K562 (cell line): ENCODE results near the gene IFI30. TPM values are rescaled to one million over a fixed set of nuclear protein-coding genes. Genes with fewer than 3 reads are reported as not detected.

Source experiments
- ATF3 ChIP-seq, 2 experiments: fragments of 450-650 bp in 1 of 2; sonication (generic) in 1 of 2; formaldehyde crosslinking in 1 of 2; IDR thresholded peaks in 1 of 2; conservative IDR thresholded peaks in 1 of 2; 2 replicates each; pipeline versions ENCODE4 v1.6.1 to v1.8.1; 2016 to 2023; ENCODE audit warnings: mild to moderate bottlenecking in 2 of 2, moderate library complexity in 2 of 2, inconsistent platforms in 1 of 2, missing genetic modification reagents in 1 of 2
- BRD4 ChIP-seq: fragments of 200-600 bp; sonication (generic); IDR thresholded peaks from 2 replicates; pipeline ENCODE4 v1.6.1; 2017; ENCODE audit warnings: inconsistent platforms
- CEBPG ChIP-seq, 3 experiments: fragments of 200-800 bp in 1 of 3; sonication (Bioruptor generic) in 1 of 3; sonication (generic) in 1 of 3; formaldehyde crosslinking in 1 of 3; IDR thresholded peaks in 2 of 3; conservative IDR thresholded peaks in 1 of 3; 2 replicates each; pipeline versions ENCODE4 v1.6.1 to v1.8.0; 2016 to 2022; ENCODE audit warnings: missing compliant biosample characterization in 2 of 3, missing genetic modification characterization in 2 of 3, mild to moderate bottlenecking in 1 of 3, missing genetic modification reagents in 1 of 3
- CSDE1 ChIP-seq, 2 experiments: fragments of 450-650 bp; IDR thresholded peaks; 2 replicates each; pipeline ENCODE4 v1.6.1; 2016; ENCODE audit warnings: mild to moderate bottlenecking in 1 of 2
- EP300 ChIP-seq: IDR thresholded peaks from 2 replicates; pipeline ENCODE4 v1.6.1; 2012; ENCODE audit warnings: low read length, improper control_type of control experiment
- ERF ChIP-seq: fragments of 450-650 bp; formaldehyde crosslinking; IDR thresholded peaks from 2 replicates; pipeline ENCODE4 v1.4.0; 2020; ENCODE audit warnings: mild to moderate bottlenecking, mixed read lengths
- HMG20B ChIP-seq: fragments of 250-450 bp; sonication (Bioruptor Pico); IDR thresholded peaks from 2 replicates; pipeline ENCODE4 v1.5.0; 2021; ENCODE audit warnings: mild to moderate bottlenecking
- HMGXB4 ChIP-seq: sonication (generic); formaldehyde crosslinking; IDR thresholded peaks from 2 replicates; pipeline ENCODE4 v1.8.1; 2023; ENCODE audit warnings: mild to moderate bottlenecking, missing genetic modification reagents
- HOMEZ ChIP-seq: fragments of 250-450 bp; sonication (Bioruptor Pico); IDR thresholded peaks from 2 replicates; pipeline ENCODE4 v1.4.0; 2020; ENCODE audit warnings: mild to moderate bottlenecking, moderate library complexity
- MAX ChIP-seq: sonication (generic); formaldehyde crosslinking; IDR thresholded peaks from 2 replicates; pipeline ENCODE4 v1.9.0; 2022; ENCODE audit warnings: mild to moderate bottlenecking, missing genetic modification reagents
- MTA1 ChIP-seq: fragments of 450-650 bp; IDR thresholded peaks from 2 replicates; pipeline ENCODE4 v1.6.1; 2017; ENCODE audit warnings: borderline replicate concordance
- NFRKB ChIP-seq: fragments of 450-650 bp; IDR thresholded peaks from 2 replicates; pipeline ENCODE4 v1.6.1; 2016; ENCODE audit warnings: low read depth
- RAD51 ChIP-seq: fragments of 450-650 bp; IDR thresholded peaks from 2 replicates; pipeline ENCODE4 v1.7.1; 2016; ENCODE audit warnings: low read depth, mild to moderate bottlenecking, borderline replicate concordance
- RFX5 ChIP-seq: IDR thresholded peaks from 2 replicates; pipeline ENCODE4 v1.6.1; 2011; ENCODE audit warnings: low read depth, mild to moderate bottlenecking, improper control_type of control experiment, low read length
- SAP30 ChIP-seq: fragments of 200-600 bp; sonication (generic); IDR thresholded peaks from 2 replicates; pipeline ENCODE4 v1.6.1; 2012; ENCODE audit warnings: borderline replicate concordance, low read depth, mild to moderate bottlenecking, moderate library complexity, low read length, control low read depth, inconsistent platforms; ENCODE audit not compliant: insufficient read depth, poor library complexity, severe bottlenecking
- USF1 ChIP-seq: sonication (generic); formaldehyde crosslinking; IDR thresholded peaks from 2 replicates; pipeline ENCODE4 v1.9.0; 2022; ENCODE audit warnings: mild to moderate bottlenecking, missing genetic modification reagents
- ZBTB43 ChIP-seq: sonication (generic); formaldehyde crosslinking; IDR thresholded peaks from 2 replicates; pipeline ENCODE4 v1.8.0; 2023; ENCODE audit warnings: mild to moderate bottlenecking, missing genetic modification reagents
- ZNF695 ChIP-seq: fragments of 450-650 bp; formaldehyde crosslinking; IDR thresholded peaks from 2 replicates; pipeline ENCODE4 v1.4.0; 2020; ENCODE audit warnings: mild to moderate bottlenecking, moderate library complexity
- polyA plus RNA-seq, 8 experiments: library from polyadenylated mRNA; depleted of rRNA in 4 of 8; stranded (reverse) in 5 of 8; unstranded in 3 of 8; fragments of >200 nt; fragmentation: Nextera tagmentation in 2 of 8; fragmentation: Illumina TruSeq in 1 of 8; extraction: Ambion mirVana in 2 of 8; extraction: Trizol in 1 of 8; gene quantifications; 2 replicates each; pipeline versions ENCODE4 v1.2.1 to v1.2.3, GENCODE V29; 2011 to 2014; ENCODE audit warnings: inconsistent platforms in 1 of 8, missing spikeins in 1 of 8
- total RNA-seq, 7 experiments: library from RNA; depleted of rRNA in 6 of 7; stranded (reverse); fragments of >200 nt in 6 of 7; fragmentation: Illumina TruSeq in 2 of 7; extraction: Trizol in 2 of 7; gene quantifications; 2 replicates each; pipeline versions ENCODE4 v1.2.1 to v1.2.3, GENCODE V29; 2011 to 2021; ENCODE audit warnings: low replicate concordance in 1 of 7

IFI30 gene
- total and polyA plus RNA-seq, 9 of the 15 experiments (the other 6 are each of a cell fraction or from before 2014, with no cell fraction given), result 63.7 to 430 (median 109) TPM

GRCh38 chr19:18135712-18136584 lies 37.7 kb upstream of the IFI30 start (continued):
- TF ChIP-seq BRD4 (no peak), USF1 (CRISPR knock-in tag) (0 out of 2 replicates have a peak, but pooled peaks have one; percentile 31), ERF (CRISPR knock-in tag) (no peak), HMG20B (CRISPR knock-in tag) (no peak), ZBTB43 (CRISPR knock-in tag) (no peak), CSDE1 (IDR thresholded peaks at IDR 0.05) (no peak), NFRKB (no peak), CEBPG (CRISPR knock-in tag; IDR thresholded peaks at IDR 0.05) (peak; percentile 82), CEBPG (tag; conservative IDR thresholded peaks at IDR 0.05 in 1 of 2, IDR thresholded peaks at IDR 0.05 in 1 of 2) (peak; percentile 72 to 86), SAP30 (no peak), MAX (CRISPR knock-in tag) (no peak), ATF3 (IDR thresholded peaks at IDR 0.05) (peak; percentile 22; the same call in 1 of the 2 replicates), ATF3 (CRISPR knock-in tag; conservative IDR thresholded peaks at IDR 0.05) (no peak), ZNF695 (CRISPR knock-in tag) (no peak), HOMEZ (CRISPR knock-in tag) (no peak), EP300 (no peak), MTA1 (no peak), HMGXB4 (CRISPR knock-in tag) (no peak), RAD51 (peak; percentile 58), RFX5 (no peak)
